ENCODE measurements around the gene MREG.

- no peak for TF ChIP-seq ZNF777 (tag by site-specific recombination; IDR thresholded peaks at IDR 0.05; ENCODE audit: borderline replicate concordance)
- TF ChIP-seq CTCF (tag by site-specific recombination; IDR thresholded peaks at IDR 0.05) = no peak
Observed at GRCh38 chr2:216021768-216022565, 8.6 kb upstream of the MREG start.

Measured in HEK293 (cell line).